ENCODE data around the gene PLOD1.
"Not testable (repeated sequence)": the region's sequence is repeated elsewhere in the genome, so short reads cannot be mapped to it uniquely, and the experiment has no call there.

Gene PLOD1

DNA sequence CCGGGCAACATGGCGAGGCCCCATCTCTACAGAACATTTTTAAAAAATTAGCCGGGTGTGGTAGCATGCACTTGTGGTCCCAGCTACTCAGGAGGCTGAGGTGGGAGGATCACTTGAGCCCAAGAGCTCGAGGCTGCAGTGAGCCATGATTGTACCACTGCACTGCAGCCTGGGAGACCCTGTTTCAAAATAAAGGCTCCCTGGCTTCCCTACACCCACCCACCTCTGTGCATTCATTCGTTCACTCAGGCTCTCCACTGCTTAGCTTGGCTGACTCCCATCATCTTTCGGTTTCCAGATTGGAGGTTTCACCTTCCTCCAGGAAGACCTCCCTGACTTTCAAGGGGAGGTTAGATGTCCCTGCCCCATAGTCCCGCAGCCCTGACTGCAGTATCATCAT is 22.5 kb upstream of the PLOD1 start:
- FAIRE-seq, result no peak
- DNase-seq (ENCODE audit: insufficient read length, low spot score), result no peak

- FAIRE-seq; DNase-seq (ENCODE audit: insufficient read length, low spot score): not testable (repeated sequence)
Observed at GRCh38 chr1:11912482-11913216, 21.9 kb upstream of the PLOD1 start.

DNA sequence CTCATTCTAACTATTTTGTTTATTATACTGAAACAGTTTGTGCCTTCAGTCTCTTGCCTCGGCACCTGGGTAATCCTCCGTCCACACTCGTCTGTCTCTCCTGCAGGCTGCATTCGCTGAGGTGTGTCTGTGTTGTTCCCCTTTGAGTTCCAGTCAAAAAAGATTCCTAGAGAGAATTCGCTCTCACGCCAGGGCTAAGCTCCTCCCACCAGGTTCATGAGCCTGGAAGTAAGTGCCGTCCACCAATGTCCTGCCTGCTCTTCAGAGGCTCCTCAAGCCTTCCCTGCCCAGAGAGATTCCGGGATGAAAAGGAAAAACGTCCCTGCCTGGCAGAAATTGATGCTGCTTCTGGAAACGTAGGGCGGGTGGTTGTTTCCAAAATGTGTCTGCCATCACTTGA is 21.2 kb upstream of the PLOD1 start:
- DNase-seq (ENCODE audit: insufficient read length, low spot score) (no peak), FAIRE-seq (no peak)

DNA sequence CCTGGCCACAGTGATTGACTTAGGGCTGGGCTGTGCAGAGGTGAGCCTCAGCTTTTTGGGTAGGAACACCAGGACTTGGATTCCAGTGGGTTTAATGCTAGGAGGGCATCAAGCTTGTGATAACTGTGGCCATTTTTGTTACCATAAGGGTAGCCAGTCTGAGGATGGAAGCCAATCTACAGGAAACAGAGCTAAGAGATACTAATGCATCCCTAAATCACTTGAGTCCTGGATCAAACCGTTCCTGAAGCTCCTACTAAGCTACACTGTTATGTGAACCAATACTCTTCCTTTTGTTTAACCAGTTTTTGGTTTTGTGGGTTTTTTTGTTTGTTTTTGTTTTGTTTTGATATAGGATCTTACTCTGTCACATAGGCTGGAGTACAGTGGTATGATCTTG is 20.5 kb upstream of the PLOD1 start:
- DNase-seq (ENCODE audit: insufficient read length, low spot score) (no peak), FAIRE-seq (no peak)

DNA sequence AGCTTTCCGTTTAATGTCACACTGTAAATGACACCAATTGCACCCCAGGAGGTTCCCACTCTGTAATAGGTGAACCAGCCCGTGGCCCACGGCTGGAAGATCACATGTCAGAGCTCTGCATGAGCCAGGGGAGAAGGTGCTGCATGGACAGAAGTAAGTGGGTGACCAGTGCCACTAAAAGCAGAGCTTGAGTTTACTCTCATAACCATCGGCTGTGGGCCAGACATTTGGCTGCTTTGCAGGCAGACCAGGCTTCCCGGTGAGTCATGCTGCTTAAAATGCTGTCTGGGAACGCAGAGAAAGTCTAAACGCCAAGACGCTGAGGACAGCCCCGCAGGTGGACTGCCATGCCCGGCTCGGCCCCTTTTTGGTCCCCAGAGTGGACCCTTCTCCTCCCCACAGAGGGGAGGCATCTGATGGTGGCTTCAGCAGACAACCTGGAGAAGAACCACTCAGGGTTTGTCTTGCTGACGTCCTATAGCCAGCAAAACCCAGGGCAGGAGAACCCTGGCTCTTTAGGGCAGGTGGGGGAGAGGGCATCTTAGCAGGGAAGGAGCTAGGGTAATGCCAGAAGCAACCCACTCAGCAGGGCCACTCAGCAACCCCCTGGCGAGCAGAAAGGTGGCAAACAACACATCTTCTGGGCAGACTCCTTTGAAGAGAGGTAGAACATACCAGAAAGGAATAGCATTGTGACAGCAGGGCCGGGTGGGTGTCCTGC is 15.6 kb upstream of the PLOD1 start:
- FAIRE-seq, result no peak
- DNase-seq (ENCODE audit: insufficient read length, low spot score), result peak; percentile 51

GRCh38 chr1:11919621-11920020 is 14.9 kb upstream of the PLOD1 start:
- no peak for DNase-seq (ENCODE audit: insufficient read length, low spot score)
- FAIRE-seq, result no peak

GRCh38 chr1:11920239-11920903 is 14.1 kb upstream of the PLOD1 start:
- no peak for DNase-seq (ENCODE audit: insufficient read length, low spot score)
- FAIRE-seq, result no peak

GRCh38 chr1:11921022-11921421 is 13.5 kb upstream of the PLOD1 start:
- no peak for DNase-seq (ENCODE audit: insufficient read length, low spot score)
- no peak for FAIRE-seq

- FAIRE-seq (no peak), DNase-seq (ENCODE audit: insufficient read length, low spot score) (no peak)
Observed at GRCh38 chr1:11923069-11923826, 11.3 kb upstream of the PLOD1 start.

DNA sequence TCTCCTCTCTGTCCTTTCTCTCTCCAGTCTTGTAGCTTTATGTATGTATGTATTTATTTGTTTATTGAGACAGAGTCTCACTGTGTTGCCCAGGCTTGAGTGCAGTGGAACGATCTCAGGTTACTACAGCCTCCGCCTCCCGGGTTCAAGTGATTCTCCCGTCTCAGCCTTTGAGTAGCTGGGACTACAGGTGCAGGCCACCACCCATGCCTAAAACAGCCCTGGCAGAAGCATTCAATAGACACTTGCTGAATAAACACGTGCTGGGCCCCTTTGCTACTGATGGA is 10.7 kb upstream of the PLOD1 start:
- no peak for FAIRE-seq
- no peak for DNase-seq (ENCODE audit: insufficient read length, low spot score)

- FAIRE-seq, result no peak
Observed at GRCh38 chr1:11924334-11925195, 10.0 kb upstream of the PLOD1 start.

GRCh38 chr1:11925196-11925937 is 9.2 kb upstream of the PLOD1 start:
- FAIRE-seq, result peak; percentile 65
- DNase-seq (ENCODE audit: insufficient read length, low spot score), result not testable (repeated sequence)

More at GRCh38 chr1:11924334-11925195, 10.0 kb upstream of the PLOD1 start:
- DNase-seq (ENCODE audit: insufficient read length, low spot score), result no peak

DNA sequence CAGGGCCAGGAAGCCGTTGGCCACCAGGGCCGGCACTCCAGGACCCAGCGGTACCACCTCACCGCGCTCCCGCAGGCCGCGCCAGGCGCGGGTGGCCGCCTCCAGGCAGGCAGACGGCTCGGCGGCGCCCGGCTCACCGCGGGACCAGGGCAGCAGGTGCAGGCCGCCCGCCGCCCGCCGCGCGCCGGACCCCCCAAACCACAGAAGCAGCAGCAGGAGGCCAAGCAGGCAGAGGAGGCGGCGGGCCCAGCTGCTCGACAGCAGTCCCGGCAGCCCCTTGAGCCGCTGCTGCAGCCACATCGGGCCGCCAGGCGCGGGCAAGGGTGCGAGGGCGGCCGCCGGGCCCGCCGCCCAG is 8.6 kb upstream of the PLOD1 start:
- no peak for FAIRE-seq
- no peak for DNase-seq (ENCODE audit: insufficient read length, low spot score)

- FAIRE-seq, result no peak
- DNase-seq (ENCODE audit: insufficient read length, low spot score), result no peak
Observed at GRCh38 chr1:11927866-11928592, 6.5 kb upstream of the PLOD1 start.

DNA sequence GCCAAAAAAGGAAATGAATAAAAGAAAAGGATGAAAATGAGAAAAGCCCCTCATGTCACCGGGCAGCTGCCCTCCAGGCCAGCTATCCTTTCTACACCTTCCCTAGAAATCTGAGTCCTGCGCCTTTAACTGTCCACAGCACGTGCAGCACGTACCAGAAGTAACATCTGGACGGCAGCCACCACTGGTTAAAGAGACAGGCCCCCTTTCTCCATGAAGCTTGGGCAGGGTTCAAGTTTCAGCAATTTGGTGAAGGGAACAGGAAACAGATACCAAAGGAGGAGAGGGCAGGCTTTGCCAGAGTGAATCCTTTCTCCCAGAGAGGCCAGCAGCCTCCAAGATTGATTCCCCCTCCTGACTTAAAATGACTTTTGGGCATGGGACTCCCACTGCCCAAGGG is 4.7 kb upstream of the PLOD1 start:
- DNase-seq (ENCODE audit: insufficient read length, low spot score) (peak; percentile 56), FAIRE-seq (no peak)

DNA sequence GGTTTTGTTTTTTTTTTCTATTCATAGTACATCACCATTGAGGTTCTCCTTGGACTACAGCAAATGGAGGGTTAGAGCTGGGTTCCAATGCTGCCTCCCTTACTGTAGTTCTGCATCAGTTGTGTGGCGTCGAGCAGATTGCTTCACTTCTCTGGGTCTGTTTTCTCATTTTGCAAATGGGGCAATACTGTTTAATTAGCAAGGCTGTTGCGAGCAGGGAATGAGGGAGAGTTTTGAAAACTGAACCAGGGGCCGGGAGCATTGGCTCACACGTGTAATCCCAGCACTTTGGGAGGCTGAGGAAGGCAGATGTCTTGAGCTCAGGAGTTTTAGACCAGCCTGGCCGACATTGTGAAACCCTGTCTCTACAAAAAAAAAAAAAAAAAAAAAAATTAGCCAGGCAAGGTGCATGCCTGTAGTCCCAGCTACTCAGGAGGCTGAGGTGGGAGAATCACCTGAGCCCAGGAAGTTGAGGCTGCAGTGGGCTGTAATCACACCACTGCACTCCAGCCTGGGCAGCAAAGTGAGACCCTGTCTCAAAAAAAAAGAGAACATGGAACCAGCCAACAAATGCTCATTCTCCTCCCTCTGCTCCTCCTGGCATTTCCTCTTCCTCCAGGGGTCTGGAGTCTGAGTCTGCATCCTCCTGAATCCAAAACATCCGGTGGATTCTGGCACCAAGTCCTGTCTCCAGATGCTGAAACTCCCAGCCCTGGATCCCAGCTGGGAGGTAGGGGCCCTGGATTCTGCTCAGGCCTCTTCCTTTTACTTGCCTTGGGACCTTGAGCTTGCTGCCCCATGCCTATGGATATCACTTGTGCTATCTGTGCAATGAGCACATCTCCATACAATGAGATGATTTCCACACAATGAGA is 3.7 kb upstream of the PLOD1 start:
- FAIRE-seq (no peak), DNase-seq (ENCODE audit: insufficient read length, low spot score) (no peak)

- DNase-seq (ENCODE audit: insufficient read length, low spot score), result no peak
- FAIRE-seq, result no peak
Observed at GRCh38 chr1:11931845-11932244, 2.7 kb upstream of the PLOD1 start.

- DNase-seq (ENCODE audit: insufficient read length, low spot score) (no peak), FAIRE-seq (no peak)
Observed at GRCh38 chr1:11935057-11935412, 518 bp downstream of the PLOD1 start.

All from HTR-8/SVneo (cell line).